Left kidney (tissue), 2 donors: ENCODE data around the gene IPPK. TPM values are rescaled to one million over a fixed set of nuclear protein-coding genes. Genes with fewer than 3 reads are reported as not detected.

Experiments
- DNase-seq: peaks from one replicate; pipeline ENCODE4 v3.0.0-alpha.2; 2013
- polyA plus RNA-seq: library from polyadenylated mRNA; unstranded; fragments of 120-200 nt; gene quantifications from one replicate; pipeline ENCODE4 v1.2.1, GENCODE V29; 2013; ENCODE audit not compliant: insufficient read length

Gene IPPK
- polyA plus RNA-seq, 1 donor = 13.7 TPM

DNA sequence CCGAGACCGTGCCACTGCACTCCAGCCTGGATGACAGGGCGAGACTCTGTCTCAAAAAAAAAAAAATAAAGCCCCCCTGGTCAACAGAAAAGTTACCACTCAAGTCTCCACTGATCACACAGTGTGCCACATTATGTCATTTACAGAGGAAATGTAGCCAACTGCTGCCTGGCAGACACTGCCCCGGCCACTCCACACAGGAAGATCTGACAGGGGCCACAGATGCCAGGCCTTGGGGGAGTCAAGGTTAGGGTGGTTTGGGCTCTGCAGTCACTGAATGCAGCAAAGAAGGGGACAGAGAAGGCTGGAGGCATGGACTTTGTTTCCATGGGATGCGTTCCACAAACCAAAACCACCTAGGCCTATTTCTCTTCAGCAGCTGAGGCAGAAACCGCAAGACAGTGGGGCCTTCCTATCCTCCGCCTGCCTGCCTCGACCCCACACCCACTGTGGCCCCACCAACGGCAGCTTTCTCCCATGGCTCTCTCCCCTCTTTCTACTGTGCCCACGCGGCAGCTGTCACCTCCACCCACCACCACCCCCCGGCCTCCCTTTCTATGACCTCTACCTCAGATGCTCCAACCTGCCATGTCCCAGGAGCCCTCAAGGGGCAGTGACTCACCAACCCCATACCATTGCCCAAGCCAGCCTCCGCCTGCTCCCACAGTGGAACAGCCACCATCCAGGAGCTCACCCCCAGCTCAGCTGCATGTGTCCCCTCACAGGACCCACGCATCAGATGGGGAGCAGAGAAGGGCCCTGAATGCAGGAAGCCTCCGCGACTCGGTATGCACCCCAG lies 12.4 kb downstream of the IPPK start:
- no peak for DNase-seq

DNA sequence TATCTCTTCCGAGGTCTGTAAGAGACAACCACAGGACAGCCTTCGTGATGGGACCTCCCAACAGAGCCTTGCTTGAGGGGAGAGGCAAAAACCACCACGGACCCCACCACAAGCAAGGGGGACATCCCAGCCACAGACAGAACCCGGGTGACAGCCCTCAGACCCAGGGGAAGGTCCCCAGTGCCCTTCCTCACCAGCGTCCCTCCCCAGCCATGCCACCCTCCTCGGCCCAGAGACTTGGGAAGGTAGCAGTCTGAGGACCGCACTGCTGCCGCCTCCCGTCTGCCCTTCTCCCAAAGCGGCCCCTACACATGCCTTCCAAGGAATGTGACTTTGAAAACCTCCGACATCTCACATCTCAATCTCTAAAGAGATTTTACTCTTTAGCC lies 13.4 kb downstream of the IPPK start:
- DNase-seq = no peak

DNA sequence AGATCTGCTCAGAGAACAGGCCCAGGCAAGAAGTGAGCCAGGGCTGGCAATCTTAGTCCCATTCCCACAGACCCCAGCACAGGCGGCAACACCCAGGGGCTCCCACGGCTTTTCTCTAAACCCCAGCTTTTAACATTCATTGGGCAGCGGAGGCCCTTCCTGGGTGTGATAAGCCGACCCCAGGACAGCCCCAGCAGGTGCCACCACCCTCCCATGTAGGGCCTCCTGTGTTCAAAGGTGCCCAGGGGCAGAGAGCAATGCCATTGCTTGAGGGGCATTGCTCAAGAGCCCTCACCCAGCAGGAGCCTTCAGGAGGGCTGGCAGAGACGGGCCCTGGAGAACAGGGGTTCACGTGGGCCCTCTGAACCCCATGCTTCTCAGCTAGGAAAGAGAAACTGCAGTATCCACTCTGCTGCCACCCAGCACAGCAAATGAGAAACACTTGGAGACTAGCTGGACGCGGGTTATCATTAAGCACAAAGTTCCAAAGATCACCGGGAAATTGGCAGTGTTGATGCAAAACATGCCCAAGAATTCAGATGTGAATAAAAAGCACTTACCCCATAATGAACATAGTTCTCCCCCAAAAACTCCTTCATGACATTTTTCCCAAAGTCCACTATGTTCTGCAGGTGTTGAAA lies 13.9 kb downstream of the IPPK start:
- no peak for DNase-seq

DNA sequence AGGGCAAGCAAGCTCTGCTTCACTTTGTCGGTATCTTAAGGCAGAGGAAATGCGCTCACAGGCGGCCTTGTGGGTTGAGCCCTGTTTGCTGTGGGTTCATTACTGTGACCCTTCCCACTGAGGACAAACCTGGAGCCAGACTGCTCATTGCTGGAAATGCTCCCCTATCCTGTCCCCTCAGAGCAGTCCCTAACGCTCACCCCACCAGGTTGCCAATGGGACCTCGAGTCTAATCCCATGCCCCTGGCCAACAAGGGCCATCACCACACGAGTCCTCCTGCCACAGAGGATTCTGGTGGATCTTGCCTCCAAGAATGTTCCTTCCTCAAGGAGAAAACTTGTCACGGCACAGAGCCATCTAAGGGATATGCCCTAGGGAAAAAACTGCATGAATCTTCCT lies 14.6 kb downstream of the IPPK start:
- no peak for DNase-seq

DNA sequence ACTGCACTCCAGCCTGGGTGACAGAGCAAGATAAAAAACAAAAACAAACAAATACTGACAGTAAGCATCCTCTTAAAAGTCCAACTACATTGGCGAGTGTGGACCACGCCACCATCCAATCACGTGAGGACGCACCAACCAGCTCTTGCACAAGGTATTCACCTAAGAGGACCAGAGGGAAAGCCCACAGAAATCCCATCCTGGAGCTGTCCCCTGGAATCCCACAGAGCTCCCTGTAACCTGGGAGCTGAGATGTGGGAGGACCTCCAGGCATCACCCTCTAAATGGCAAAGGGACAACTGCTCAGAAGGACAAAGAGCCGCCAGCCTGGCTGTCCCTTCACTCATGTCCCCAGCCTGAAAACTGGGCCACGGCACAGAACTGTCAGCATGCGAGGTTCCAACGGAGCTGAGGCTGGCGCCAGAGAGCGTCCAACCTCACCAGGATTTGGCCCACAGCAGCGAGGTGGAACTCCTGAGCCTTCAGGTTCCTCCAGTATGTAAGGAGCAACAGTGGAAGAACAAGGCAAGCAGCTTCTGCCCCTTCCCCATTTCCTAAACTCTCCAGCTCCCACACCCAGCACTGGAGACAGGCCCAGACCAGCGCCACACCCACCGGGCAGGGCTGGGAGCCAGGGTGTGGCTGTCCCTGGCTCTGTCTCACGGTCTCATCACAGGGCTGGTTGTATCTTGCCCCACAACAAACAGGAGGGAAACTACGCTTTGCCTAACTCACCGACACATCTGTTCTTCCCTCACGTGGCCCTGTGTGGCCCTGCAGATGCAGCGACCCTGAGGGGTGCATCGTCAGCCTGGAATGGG lies 15.2 kb downstream of the IPPK start:
- DNase-seq = no peak

DNA sequence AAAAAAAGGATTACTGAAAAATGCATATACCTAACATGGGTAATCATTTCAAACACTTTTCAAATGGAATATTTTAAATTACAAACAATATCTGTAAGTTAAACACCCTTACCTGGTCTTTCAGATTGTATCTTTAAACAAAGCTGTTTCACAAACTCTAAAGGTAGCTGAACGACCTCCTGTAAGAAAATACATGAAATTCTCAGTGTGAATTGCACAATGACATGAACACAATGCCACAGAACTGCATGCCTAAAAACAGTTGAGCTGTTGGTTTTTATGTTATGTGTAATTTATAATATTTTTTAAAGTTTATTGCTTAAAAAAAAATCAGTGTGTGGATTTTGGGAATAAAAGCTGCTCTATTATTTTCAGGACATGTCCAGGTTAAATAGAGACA lies 17.5 kb downstream of the IPPK start:
- DNase-seq = no peak

DNA sequence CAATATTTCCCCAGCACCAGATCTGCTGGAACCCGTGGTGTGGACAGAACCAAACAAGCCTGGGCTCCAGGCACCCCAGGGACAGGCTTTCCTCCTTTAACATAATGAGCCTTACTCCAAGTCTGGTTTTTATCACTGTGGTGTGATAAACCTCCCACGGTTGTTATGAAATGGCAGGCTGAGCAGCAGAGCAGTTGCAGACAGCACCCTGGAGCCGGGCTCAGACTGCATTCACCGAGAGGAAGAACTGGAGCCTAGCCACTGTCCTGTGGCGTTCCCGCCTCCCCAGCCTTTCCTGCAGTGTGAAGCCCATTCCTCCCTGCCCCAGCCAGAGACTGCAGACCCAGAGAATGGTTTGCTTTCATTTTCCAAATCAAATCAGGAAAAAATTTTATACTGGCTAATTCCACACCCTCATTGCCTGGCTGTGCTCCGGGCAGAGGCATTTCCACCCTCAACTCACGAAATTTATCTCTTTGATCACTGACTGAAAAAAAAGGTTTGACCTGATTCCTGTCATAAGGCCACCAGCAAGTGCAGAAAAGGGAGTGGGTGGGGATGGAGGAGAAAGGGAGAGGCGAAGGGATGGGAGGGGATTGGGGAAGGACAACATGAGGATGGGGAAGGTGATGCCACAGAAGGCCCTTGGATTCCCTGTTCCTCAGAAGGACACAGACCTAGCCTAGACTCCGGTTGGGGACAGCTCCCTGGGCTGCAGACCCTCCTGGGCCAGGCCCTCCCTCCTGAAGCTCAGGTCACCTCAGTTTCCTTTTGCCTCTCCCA lies 18.9 kb downstream of the IPPK start:
- no peak for DNase-seq

DNA sequence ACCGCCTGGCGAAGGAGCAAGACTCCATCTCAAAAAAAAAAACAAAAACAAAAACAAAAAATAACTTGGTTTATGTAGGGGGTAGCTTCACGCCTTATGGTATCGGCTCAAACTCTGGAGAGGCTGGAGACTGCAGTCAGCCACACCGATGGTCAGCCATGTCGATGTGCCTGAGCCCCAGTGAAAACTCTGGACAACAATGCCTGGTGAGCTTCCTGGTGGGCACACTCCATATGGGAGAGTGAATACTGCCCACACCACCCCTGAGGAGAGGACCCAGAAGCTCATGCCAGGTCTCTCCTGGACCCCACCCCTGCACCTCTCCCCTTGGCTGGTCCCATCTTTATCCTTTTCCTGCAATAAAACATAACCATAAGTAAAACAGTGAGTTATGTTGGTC lies 19.6 kb downstream of the IPPK start:
- no peak for DNase-seq

DNA sequence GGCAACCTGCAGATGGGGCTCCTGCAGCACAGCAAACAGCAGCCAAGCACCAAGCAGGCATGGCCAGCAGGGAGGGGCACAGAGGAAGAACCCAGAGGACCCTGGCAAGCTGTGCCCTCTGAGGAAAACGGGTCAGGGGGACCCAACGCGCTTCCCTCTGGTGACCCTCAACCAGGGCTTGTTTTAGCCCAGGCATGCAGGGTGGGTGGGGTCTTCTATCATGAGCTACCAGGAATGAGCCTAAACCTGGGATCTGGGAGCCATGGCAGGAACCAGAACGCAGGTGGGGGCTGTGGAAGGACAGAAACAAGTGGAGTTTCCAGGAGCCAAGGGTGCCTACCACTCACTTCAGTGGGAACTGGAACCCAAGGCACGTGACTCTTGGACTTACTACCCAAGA lies 20.9 kb downstream of the IPPK start:
- no peak for DNase-seq

DNA sequence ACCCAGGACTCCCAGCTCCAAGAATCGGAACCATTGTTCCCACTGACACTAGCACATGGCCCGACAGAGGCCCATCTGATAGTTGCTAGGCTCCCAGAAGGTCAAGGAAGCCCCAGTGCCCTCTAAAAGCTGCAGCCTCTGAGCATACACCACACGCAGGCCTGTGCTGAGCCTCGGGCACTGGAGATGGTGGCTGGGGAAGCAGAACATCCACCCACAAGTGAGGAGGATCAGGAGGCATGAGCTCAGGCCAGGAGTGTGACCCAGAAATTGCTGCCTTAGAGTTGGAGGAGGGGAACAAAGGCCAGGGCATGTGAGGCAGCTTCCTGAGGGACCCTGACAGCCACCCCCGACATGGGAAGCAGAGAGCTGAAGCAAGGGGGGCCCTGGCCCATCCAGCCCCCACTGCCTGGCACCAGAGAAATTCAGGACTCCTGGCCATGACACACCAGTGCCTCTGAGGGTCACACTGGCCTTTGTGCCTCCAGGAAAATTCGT lies 21.4 kb downstream of the IPPK start:
- no peak for DNase-seq

DNA sequence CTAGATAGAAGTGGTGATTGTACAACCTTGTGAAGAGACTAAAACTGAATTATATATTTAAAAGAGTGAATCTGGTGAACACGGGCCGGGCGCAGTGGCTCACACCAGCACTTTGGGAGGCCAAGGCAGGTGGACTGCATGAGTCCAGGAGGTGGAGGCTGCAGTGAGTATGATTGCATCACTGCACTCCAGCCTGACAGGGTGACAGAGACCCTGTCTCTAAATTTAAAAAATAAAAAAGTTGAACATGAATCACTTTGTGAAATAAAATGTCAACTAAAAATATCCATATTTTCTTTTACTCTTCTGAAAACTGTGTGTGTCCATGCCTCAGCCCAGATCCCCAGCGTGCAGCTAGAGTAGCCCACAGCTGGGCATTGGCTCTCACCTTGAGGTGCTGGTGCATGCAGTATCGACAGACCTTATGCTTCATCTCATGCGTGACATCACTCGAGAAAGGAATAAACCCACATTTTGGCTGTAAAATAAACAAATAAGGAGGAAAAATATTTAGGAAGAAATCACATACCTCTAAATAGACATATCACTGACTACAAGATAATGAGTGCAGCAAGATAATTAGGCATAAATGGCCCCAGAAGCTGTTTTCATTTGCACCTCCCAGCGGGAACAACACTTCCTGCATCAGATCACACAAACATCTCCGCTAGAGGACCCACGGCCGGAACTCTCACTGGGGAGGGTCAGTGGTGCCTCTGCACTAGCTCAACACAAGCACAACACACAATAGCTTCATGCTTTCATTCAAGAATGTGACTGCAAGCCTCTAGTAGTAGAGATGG lies 22.1 kb downstream of the IPPK start:
- DNase-seq = no peak

DNA sequence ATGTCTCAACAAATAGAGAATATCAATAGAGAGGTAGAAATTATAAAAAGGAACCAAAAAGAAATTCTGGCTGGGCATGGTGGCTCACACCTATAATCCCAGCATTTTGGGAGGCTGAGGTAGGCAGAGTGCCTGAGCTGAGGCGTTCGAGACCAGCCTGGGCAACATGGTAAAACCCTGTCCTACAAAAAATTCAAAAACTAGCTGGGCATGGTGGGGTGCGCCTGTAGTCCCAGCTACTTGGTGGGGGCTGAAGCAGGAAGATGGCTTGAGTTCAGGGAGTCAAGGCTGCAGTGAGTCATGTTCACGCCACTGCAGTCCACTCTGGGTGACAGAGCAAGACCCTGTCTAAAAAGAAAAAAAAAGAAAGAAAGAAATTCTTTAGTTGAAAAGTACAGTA lies 24.9 kb downstream of the IPPK start:
- no peak for DNase-seq

DNA sequence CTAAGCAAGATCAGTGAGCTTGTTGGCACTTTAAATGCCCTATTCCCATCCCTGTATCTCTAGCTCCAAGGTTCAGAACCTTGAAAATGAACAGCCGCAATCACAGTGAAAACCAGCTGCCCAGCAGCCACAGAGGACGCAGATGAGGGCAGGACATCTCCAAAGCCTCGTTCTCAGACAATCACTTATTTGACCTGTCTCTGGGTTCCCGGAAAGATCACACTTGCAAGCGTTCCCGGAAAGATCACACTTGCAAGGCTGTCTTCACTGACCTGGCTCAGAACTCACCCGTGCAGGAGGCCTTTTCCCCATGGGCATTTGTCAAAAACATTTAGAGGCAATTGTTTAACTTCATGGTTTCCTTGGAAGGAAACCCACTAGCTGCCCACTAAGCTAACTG lies 25.7 kb downstream of the IPPK start:
- DNase-seq = no peak

DNA sequence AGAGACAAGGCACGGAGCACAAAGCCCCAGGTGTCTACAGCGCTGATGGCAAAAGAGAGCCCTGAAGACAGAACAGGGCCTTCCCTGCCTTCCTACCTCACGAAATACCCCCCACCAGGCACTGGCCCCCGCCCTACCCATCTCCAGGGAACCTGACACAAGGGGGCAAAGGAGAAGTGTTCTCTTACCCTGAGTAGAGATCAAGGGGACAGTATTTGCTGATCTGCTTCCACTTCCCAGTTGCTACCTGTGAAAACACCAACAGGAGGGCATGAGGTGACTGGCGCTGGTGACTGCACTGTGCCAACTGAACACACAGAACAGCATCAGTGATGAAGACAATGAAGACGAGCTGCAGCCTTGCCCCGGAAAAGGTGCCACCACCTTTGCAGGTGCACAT lies 27.4 kb downstream of the IPPK start:
- no peak for DNase-seq

DNA sequence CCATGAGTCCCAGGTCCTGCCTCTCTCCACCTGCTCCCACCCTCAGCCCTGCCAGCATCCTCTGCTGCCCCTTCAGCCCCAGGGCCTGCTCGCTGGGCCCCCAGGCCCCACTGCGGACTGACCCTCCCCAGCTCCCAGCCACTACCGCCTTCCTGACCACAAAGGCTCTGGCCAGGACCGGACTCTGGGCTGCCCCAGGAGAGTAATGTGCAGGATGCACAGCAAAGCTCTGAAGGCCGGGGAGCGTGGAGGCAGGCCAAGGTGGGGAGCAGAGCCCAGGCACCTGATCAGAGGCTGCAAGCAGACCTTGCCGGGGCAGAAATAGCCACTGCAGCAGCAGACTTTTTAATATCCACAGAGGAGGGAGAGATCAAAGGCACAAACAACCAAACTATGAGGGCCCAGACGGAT lies 27.9 kb downstream of the IPPK start:
- no peak for DNase-seq

DNA sequence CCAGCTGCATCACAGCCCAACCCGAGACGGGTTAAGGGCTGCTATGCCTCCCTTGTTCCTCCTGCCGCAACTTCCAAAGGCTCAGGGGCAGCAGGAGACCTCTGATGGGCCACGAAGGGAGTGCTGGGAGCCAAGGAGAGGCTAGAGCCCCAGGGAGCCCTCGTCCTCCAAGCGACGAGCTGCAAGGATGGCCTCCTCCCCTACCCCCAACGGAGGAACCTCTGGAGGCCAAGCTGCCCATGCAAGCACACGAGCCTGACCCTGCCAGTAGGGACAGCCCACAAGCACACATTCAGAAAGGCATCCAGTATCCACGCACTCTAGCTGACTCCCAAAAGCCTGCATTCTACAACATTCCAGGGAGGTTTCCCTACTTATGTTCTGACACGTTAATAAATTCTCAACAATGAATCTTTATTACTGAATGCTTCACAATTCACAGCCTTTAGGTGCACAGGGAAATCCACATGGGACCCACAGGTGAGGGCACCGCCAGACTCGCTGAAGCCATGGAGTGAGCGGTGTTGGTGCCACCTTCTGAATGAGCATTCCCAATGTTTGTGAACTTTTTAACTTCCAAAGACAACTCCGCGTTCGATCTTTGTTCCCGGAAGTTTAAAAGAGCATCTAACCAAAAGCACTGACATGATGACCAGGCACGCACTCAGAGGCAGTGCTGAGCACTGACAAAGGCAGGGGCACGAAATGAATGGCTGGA lies 28.7 kb downstream of the IPPK start:
- DNase-seq = no peak

DNA sequence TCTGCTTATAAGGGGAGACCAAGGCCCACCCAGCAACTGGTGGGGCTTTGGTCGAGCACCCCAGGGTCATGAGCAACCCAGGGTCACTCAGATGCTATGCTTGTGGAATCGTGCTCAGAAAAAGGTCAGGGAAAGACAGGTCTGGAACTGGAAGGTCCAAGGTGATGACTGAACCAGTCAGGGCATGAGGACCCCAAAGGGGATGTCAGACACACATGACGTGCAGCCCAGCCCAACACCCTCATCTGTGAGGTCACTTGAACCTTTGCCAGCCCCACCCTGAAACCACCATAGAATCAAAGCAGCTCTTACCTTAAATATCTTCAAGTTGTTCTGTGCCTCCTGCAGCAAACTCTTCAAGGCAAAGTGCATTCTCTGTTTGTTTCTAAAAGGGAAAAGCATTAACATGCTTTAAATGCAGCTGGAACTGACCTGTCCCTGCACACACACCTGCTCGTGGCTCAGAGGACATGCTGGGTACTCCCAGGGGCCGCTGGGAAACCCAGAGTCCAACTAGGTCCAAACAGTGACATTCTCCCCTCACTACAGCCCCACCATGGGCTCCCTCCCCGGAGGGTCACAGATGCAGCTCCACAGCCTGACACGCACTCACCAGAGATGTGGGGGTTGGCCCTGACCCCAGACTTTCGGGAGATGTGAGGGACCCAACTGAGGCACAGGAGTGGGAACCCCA lies 29.4 kb downstream of the IPPK start:
- no peak for DNase-seq

DNA sequence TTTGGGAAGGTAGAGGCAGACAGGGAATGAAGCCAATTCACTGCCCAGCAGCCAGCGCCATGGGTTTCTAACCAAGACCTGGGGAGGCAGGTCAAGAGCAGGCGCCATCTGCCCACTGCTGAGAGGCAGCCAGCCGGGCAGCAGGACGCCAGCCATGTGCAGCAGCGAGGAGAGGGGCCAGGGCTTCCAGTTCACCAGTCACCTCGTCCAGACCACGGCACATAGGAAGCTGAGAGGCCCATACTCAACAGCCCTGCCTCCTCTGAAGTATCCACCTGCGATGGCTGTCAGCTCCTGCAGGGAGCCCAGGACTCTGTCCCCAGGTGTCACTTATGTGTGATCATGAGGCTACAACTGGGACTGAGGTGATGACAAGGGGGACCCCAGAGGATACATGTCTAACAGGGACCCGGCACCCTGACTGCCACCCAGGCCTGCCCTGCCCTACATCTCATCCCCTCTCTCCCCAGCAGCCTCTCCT lies 30.1 kb downstream of the IPPK start:
- DNase-seq = no peak

DNA sequence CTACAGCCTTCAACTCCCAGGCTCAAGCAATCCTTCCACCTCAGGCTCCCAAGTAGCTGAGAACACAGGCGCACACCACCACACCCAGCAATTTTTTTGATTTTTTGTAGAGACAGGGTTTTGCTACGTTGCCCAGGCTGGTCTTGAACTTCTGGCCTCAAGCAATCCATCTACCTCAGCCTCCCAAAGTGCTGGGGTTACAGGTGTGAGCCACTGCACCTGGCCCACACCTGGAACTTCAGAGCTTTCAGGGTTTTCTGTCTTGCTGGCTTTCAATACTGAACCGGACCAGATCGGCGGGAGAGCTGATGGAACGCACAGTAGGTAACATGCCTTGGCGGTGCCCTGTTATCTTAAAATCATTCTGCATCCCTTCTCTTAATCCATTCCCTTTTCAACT lies 30.8 kb downstream of the IPPK start:
- DNase-seq = no peak

DNA sequence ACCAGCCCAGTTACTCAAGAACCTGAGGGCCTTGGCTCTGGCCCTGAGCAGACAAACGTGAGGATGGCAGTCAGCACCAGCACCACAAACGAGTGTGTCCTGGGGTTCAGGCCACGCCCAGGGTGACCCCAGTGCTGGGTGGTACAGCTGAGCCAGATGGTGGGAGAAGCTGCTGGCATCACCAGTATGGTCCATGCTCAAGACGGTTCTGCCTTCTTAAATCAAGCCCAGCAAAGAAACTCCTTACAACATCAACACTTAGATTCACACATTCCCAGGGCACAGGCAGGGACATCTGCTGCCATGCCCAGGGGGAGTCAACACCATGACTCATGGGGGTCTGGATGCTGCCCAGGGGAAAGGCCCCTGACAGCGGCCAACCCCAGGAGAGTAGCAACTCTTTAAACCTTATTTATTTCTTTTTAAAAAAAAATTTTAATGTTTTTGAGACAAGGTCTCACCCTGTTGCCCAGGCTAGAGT lies 31.3 kb downstream of the IPPK start:
- DNase-seq = no peak
